Nephron (organoid): ENCODE data around the gene PDE4DIP.
"Not testable (repeated sequence)": the region's sequence is repeated elsewhere in the genome, so short reads cannot be mapped to it uniquely, and the experiment has no call there.

Experiments
- H3K27ac Mint-ChIP-seq, 3 experiments: 2 replicates each; pipeline ENCODE4 v1.8.0; 2020; ENCODE audit warnings: mixed read lengths in 3 of 3, mild to moderate bottlenecking in 2 of 3, moderate library complexity in 1 of 3
- H3K27me3 Mint-ChIP-seq: 2 replicates; pipeline ENCODE4 v1.8.0; 2021; ENCODE audit warnings: low read depth, mild to moderate bottlenecking, moderate library complexity, mixed read lengths
- H3K36me3 Mint-ChIP-seq: 2 replicates; pipeline ENCODE4 v1.8.0; 2020; ENCODE audit warnings: low read depth, mixed read lengths
- H3K4me1 Mint-ChIP-seq: 2 replicates; pipeline ENCODE4 v1.8.0; 2020; ENCODE audit warnings: mixed read lengths
- H3K4me3 Mint-ChIP-seq, 3 experiments: 2 replicates each; pipeline ENCODE4 v1.8.0; 2020; ENCODE audit warnings: mild to moderate bottlenecking in 3 of 3, mixed read lengths in 3 of 3, moderate library complexity in 2 of 3
- H3K9me3 Mint-ChIP-seq: 2 replicates; pipeline ENCODE4 v1.8.0; 2020; ENCODE audit warnings: mixed read lengths
- CTCF ChIP-seq, 3 experiments: fragments of 200-600 bp; sonication (generic); IDR thresholded peaks; one replicate each; pipeline ENCODE4 v1.5.0; 2021; ENCODE audit warnings: antibody characterized with exemption in 3 of 3; ENCODE audit not compliant: unreplicated experiment in 3 of 3

Gene PDE4DIP

GRCh38 chr1:148966084-148966483, 121.9 kb downstream of the PDE4DIP start:
- not testable (repeated sequence) for H3K4me3 Mint-ChIP-seq, H3K27ac Mint-ChIP-seq, H3K4me1 Mint-ChIP-seq, H3K9me3 Mint-ChIP-seq, H3K27me3 Mint-ChIP-seq, H3K36me3 Mint-ChIP-seq
- peak in 1 of 3 experiments; percentile 10 for TF ChIP-seq CTCF (IDR thresholded peaks at IDR 0.05; ENCODE audit: unreplicated experiment in 3 of 3)

- not testable (repeated sequence) for H3K27me3 Mint-ChIP-seq, H3K4me3 Mint-ChIP-seq, H3K4me1 Mint-ChIP-seq, H3K27ac Mint-ChIP-seq, H3K36me3 Mint-ChIP-seq, H3K9me3 Mint-ChIP-seq
Measured at GRCh38 chr1:148967580-148967979, 123.4 kb downstream of the PDE4DIP start.

DNA sequence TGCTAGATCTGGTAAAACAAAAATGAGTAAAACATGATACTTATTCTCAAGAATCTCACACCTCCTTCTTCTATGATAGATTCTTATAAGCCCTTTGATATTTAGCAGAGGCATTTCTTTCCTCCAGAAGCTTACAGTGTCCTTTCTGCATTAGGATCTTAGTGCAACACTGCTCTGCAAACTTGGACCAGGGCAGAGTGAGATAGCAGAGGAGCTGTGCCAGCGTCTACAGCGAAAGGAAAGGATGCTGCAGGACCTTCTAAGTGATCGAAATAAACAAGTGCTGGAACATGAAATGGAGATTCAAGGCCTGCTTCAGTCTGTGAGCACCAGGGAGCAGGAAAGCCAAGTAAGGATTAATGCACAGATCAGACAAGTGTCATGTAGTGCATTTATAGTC, 124.5 kb downstream of the PDE4DIP start:
- not testable (repeated sequence) for H3K27me3 Mint-ChIP-seq, H3K36me3 Mint-ChIP-seq, H3K27ac Mint-ChIP-seq, H3K4me3 Mint-ChIP-seq, H3K9me3 Mint-ChIP-seq, H3K4me1 Mint-ChIP-seq

DNA sequence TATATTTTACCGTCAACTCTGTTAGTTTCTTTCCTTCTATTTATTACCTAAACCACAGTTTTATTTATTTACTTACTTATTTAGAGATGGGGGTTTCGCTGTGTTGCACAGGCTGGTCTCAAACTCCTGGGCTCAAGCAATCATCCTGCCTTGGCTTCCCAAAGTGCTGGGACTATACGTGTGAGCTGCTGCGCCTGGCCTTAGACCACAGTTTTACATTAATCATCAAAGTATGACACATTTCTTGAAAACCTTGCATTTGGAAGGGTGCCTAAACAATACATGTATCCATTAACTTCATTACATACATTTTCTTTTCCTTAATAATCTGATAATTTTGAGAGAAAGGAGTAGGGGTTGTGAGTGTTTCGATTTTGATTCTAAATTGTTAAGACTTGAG, 124.9 kb downstream of the PDE4DIP start:
- not testable (repeated sequence) for H3K4me3 Mint-ChIP-seq, H3K27ac Mint-ChIP-seq, H3K4me1 Mint-ChIP-seq, H3K36me3 Mint-ChIP-seq, H3K9me3 Mint-ChIP-seq, H3K27me3 Mint-ChIP-seq

DNA sequence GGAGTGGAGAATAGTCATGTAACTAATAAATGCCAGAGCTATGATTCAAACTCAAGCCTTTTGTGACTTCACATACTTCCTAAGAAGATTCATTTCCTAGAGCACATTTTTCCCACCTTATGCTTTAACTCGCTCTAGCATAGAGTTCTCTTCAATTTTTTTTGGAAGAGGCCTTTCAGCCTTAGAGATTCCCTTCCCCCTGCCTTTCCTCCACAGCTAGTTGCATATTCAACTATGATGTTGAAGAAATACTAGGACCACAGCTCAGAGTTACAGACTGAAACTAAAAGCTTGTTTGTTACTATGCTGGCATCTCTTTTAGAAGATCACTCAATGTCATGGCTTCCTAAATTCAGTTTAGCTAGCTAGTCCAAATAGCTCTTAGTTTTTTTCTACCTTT, 131.2 kb downstream of the PDE4DIP start:
- not testable (repeated sequence) for H3K9me3 Mint-ChIP-seq, H3K4me3 Mint-ChIP-seq, H3K27me3 Mint-ChIP-seq, H3K4me1 Mint-ChIP-seq, H3K27ac Mint-ChIP-seq
- peaks cover 24% of the 10 kb centered on the region for H3K36me3 Mint-ChIP-seq

- H3K4me3 Mint-ChIP-seq, H3K27ac Mint-ChIP-seq, H3K27me3 Mint-ChIP-seq, H3K4me1 Mint-ChIP-seq, H3K9me3 Mint-ChIP-seq: not testable (repeated sequence)
- H3K36me3 Mint-ChIP-seq = peaks cover 29% of the 10 kb centered on the region
Measured at GRCh38 chr1:148975866-148976537, 131.8 kb downstream of the PDE4DIP start.

DNA sequence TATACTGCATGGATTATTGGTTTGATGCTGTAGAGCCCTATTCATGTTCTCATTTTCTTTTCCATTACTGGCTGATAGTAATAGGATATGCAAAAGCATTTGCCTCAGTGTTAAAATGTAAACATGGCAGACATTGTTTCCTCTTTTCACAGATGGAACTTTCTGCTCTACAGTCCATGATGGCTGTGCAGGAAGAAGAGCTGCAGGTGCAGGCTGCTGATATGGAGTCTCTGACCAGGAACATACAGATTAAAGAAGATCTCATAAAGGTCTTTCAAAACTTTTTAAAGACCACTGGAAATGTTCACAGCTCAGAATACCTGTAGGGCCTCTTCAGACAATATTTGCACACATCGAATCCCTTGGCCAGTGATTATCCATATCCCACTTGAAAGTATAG, 133.6 kb downstream of the PDE4DIP start:
- not testable (repeated sequence) for H3K27ac Mint-ChIP-seq, H3K9me3 Mint-ChIP-seq, H3K27me3 Mint-ChIP-seq, H3K4me3 Mint-ChIP-seq, H3K4me1 Mint-ChIP-seq
- peaks cover 42% of the 10 kb centered on the region for H3K36me3 Mint-ChIP-seq

- not testable (repeated sequence) for H3K36me3 Mint-ChIP-seq, H3K27me3 Mint-ChIP-seq, H3K4me1 Mint-ChIP-seq, H3K4me3 Mint-ChIP-seq, H3K27ac Mint-ChIP-seq, H3K9me3 Mint-ChIP-seq
Measured at GRCh38 chr1:148989378-148989777, 145.2 kb downstream of the PDE4DIP start.

GRCh38 chr1:148990233-148990788, 146.1 kb downstream of the PDE4DIP start:
- H3K9me3 Mint-ChIP-seq, H3K4me1 Mint-ChIP-seq, H3K27me3 Mint-ChIP-seq, H3K4me3 Mint-ChIP-seq, H3K27ac Mint-ChIP-seq, H3K36me3 Mint-ChIP-seq: not testable (repeated sequence)

- not testable (repeated sequence) for H3K36me3 Mint-ChIP-seq, H3K4me3 Mint-ChIP-seq, H3K27me3 Mint-ChIP-seq, H3K4me1 Mint-ChIP-seq, H3K27ac Mint-ChIP-seq, H3K9me3 Mint-ChIP-seq
Measured at GRCh38 chr1:148991818-148992217, 147.6 kb downstream of the PDE4DIP start.

GRCh38 chr1:148992364-148992763, 148.1 kb downstream of the PDE4DIP start:
- not testable (repeated sequence) for H3K27me3 Mint-ChIP-seq, H3K27ac Mint-ChIP-seq, H3K4me3 Mint-ChIP-seq, H3K9me3 Mint-ChIP-seq, H3K36me3 Mint-ChIP-seq, H3K4me1 Mint-ChIP-seq

- not testable (repeated sequence) for H3K36me3 Mint-ChIP-seq, H3K4me1 Mint-ChIP-seq, H3K4me3 Mint-ChIP-seq, H3K27me3 Mint-ChIP-seq, H3K27ac Mint-ChIP-seq, H3K9me3 Mint-ChIP-seq
Measured at GRCh38 chr1:148996449-148997224, 152.4 kb downstream of the PDE4DIP start.

DNA sequence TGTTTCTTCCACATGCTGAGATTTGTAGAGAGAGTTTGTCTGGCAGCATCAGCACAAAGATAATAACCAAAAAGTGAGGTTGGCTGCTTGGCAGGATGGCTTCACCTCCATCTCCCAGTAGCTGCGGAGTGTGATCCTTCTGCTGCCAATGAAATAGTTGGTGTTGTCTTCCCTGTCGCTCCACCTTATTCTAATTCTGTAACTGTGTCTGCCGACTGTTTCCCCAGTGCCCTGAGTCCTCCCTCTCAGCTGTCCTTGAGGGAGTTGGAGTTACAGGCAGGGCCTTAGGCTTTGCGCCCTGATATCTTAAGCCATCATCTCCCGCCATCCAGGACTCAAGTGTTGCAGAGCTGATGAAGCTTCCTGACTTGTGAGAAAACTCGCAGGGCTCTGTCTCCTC, 153.2 kb downstream of the PDE4DIP start:
- H3K27me3 Mint-ChIP-seq, H3K27ac Mint-ChIP-seq, H3K4me1 Mint-ChIP-seq, H3K9me3 Mint-ChIP-seq, H3K36me3 Mint-ChIP-seq, H3K4me3 Mint-ChIP-seq: not testable (repeated sequence)

DNA sequence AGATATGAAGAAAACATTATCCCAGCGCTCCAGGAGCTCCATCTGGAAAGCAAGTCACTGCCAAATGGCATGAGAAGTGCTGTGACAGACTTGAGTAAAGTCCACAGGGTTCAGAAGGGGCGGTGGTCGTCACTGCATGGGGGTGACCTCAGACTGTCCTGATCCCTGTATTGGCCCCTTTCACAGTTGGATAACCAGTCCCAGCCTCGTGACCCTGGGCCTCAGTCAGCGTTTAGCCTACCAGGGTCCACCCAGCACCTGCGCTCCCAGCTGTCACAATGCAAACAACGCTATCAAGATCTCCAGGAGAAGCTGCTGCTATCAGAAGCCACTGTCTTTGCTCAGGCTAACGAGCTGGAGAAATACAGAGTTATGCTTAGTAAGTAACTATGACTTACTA, 158.4 kb downstream of the PDE4DIP start:
- not testable (repeated sequence) for H3K9me3 Mint-ChIP-seq, H3K4me1 Mint-ChIP-seq, H3K4me3 Mint-ChIP-seq, H3K27me3 Mint-ChIP-seq, H3K27ac Mint-ChIP-seq, H3K36me3 Mint-ChIP-seq
